DMS79 treated with DMSO at 0.1 percent for 48 hours (cell line): Measurements from ENCODE around the gene CFHR2.
A peak's percentile ranks its signal among the peaks of the same experiment; 100 is the strongest.
"Not testable (repeated sequence)": the region's sequence is repeated elsewhere in the genome, so short reads cannot be mapped to it uniquely, and the experiment has no call there.

Experiments
- DNase-seq: peaks from one replicate; lab custom pipeline; 2025; lab: John Stamatoyannopoulos, UW

Gene CFHR2

DNA sequence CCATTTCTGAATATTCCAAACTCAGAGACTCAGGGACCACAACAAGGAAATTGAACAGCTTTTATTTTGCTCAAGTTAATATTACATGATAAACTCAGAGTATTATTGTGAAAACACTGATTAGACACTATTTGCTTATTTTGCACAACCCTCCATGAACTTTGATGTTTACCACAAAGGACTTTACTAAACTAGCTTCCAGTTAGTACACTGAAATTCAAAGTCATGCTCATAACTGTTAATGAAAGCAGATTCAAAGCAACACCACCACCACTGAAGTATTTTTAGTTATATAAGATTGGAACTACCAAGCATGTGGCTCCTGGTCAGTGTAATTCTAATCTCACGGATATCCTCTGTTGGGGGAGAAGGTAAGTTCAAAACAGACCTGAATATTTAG lies at the start of gene CFHR2:
TSS of gene CFHR2 (plus strand) at position 171 of the 400 bp plus-strand sequence. CDS start at position 314, 143 bp downstream.
- not testable (repeated sequence) for DNase-seq

DNA sequence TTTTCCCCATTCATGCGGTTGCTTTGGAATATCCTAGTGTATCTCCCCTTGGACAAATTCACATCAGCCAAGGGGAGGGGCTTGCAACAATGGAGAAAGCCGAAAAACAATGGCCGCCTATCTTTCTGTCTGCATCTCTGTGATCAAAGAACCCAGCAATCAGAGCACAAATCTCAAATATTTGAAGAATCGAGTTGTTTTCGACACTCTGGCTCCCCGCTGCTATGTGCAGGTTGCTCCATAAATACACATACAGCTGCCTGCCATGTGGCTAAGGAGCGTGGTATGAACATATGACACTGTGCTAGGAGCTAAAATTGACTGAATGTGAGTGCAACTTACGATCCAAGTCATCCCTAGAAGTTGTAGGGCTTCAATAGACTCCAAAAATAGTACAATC lies 47.2 kb upstream of the CFHR2 start:
- no peak for DNase-seq

DNA sequence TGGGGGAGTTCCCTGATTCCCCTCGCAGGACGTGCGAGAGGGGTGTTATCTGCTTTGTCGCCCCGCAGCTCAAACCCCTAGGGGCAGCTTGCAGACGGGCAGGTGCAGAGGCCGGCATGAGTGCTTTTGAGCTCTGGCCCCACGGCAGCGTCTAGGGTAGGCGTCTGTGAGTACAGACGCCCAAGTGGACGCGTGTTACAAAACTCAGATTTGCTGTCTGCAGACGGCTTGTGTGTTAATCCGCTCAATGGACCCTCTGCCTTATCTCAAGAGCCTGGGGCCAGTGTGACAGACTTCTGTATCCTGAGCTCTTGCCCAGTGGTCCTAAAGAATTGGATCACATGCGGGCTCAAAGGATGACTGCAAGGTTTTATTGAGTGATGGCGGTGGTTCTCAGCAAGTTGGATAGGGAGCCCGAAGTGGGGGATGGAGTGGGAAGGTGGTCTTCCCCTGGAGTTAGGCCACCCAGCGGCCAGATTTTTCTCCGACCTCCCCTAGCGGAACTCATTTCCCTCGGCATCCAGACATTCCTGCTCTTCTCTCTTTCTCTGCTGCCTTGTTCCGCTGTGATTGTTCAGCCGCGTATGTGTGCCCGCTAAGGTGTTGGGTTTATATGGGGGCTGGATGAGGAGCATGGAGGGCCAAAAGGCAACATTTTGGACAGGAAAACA lies 46.2 kb upstream of the CFHR2 start:
- no peak for DNase-seq

DNA sequence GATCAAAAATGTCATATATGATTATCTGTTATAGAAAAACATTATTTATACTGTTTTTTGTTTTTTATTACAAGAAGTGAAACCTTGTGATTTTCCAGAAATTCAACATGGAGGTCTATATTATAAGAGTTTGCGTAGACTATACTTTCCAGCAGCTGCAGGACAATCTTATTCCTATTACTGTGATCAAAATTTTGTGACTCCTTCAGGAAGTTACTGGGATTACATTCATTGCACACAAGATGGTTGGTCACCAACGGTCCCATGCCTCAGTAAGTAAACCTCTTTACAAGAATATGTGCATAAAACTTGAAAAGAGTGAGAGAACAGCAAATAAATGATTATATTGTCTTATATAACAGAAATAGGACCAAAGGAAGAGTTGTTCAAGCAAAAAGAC lies 41.2 kb upstream of the CFHR2 start:
- no peak for DNase-seq

DNA sequence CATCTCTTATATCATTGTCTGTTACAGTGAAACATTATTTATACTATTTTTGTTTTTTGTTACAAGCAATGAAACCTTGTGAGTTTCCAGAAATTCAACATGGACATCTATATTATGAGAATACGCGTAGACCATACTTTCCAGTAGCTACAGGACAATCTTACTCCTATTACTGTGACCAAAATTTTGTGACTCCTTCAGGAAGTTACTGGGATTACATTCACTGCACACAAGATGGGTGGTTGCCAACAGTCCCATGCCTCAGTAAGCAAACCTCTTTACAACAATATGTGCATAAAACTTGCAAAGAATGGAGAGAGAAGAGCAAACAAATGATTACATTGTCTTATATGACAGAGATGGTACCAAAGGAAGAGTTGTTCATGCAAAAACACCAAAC lies 33.3 kb upstream of the CFHR2 start:
- DNase-seq = no peak

DNA sequence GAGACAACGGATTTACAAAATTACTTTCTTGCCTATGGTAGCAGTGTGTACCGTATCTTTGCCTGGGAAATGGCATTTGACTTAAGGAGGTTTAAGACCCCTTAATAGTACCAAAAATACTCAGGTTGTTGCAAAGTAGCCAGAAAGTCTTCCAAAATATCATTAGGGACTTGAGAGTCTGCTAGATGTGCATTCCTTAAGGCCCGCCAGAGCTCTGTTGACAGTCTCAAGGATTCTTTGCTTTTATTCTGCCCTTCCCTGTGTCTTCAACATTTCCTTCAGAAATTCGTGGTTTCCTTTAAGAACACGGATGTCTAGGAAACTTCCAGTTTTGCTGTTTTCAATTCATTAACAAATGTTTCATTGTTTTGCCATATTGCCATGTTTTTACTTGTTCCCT lies 31.3 kb upstream of the CFHR2 start:
- not testable (repeated sequence) for DNase-seq

DNA sequence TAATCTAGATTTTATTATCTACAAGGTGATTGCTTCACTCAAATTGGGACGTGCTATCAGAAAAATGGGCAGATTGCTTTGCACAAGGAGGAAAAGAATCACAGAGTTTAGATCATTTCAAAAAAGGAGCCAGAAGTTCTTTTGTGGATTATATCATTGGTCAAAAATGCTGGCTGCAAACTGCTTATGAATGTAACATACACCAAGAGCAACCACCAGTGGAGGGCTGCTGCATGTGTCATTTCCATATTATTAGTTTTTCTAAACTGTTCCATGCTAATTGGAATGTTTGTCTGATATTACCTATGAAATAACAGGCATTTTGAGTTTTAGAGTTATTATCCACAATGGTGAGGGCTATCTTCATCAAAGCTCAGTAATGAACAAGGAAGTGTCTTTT lies 16.7 kb upstream of the CFHR2 start:
- DNase-seq = not testable (repeated sequence)

DNA sequence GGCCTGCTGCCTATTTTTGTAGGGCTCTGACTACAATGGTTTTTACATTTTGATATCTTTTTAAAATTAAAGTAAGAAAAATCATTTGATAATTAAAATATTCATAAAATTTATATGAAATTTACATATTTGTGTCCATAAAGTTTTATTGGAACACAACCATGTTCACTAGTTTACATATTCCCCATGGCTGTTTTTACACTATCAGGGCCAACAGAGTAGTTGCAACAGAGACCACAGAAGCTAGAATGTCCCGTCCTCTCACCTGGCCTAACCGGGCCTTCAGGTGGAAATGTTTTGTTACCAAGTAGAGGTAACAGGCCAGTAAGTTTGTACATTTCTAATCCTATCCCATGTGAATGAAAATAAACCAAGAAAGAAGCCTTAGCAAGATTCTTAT lies 10.7 kb upstream of the CFHR2 start:
- not testable (repeated sequence) for DNase-seq

DNA sequence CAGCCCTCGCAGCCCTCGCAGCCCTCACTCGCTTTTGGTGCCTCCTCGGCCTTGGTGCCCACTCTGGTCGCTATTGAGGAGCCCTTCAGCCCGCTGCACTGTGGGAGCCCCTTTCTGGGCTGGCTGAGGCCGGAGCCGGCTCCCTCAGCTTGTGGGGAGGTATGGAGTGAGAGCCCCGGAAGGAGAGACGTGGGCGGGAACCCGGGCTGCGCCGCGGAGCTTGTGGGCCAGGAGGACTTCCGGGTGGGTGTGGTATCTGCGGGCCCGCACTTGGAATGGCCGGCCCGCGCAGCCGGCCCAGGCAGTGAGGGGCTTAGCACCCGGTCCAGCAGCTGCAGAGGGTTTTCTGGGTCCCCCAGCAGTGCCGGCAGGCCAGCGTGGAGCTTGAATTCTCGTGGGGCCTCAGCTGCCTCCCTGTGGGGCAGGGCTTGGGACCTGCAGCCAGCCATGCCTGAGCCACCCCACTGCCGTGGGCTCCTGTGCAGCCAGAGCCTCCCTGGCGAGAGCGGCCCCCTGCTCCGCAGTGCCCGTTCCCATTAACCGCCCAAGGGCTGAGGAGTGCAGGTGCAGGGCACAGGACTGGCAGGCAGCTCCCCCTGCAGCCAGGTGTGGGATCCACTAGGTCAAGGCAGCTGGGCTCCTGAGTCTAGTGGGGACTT lies 9.9 kb upstream of the CFHR2 start:
- no peak for DNase-seq

DNA sequence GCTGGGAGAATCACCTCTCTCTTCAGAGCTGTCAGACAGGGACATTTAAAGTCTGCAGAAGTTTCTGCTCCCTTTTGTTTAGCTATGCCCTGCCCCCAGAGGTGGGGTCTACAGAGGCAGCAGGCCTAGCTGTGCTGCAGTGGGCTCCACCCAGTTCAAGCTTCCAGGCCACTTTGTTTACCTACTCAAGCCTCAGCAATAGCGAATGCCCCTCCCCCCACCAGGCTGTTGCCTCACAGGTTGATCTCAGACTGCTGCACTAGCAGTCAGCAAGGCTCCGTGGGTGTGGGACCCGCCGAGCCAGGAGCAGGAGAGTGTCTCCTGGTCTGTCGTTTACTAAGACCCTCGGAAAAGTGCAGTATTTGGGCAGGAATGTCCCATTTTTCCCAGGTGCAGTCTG lies 2.1 kb upstream of the CFHR2 start:
- DNase-seq = not testable (repeated sequence)

DNA sequence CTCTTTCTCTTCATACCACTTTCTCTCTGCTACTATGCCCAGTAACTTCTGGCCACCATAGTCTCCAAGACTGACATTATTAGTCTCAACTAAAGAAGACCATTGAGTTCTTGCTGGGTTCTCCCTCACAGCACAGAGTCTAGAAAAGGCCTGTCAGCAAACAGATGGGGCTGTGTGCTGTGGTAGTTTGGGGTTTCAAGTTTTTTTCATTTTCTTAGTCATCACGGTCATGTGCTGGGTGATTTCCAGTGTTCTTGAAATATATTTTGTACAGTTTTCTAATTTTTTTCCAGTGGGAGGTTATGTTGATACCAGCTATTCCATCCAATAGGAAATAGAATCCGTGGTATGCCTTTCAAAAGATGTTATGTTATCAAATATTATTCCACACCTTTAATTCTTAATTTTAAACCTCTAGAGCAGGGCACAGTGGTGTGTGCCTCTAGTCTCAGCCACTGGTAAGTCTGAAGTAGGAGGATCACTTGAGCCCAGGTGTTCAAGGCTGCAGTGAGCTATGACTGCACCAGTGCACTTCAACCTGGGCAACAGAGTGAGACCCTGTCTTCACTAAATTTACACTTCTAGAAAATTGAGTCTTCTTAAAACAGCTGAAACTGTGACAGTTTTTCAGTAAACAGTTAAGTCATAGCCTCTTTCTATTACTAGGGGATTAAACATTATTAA lies 8.3 kb downstream of the CFHR2 start:
- no peak for DNase-seq

DNA sequence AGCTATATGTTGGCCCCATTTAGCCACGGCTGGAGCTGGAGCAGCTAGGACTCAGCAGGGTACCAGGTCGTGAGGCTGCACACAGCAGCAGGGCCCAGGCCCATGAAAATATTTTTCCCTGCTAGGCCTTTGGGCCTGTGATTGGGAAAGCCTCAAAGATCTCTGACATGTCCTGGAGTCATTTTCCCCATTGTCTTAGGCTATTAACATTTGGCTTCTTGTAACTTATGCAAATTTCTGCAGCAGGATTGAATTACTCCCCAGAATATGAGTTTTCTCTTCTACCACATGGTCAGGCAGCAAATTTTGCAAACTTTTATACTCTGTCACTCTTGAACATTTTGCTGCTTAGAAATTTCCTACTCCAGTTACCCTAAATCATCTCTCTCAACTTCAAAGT lies 11.2 kb downstream of the CFHR2 start:
- DNase-seq = no peak

DNA sequence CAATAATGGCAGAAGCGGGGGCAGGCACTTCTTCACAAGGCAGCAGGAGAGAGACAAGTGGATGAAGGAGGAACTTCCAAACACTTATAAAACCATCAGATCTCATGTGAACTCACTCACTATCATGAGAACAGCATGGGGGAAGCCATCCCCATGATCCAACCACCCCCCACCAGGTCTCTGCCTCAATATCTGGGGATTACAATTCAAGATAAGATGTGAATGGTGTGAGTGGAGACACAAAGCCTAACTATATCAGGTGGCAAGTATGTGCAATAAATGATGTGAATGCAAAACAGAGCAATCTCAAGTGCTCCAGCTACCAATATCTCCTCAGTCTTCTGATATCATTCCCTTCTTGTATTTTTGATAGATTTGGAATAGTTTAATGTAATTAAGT lies 12.4 kb downstream of the CFHR2 start:
- DNase-seq = no peak

DNA sequence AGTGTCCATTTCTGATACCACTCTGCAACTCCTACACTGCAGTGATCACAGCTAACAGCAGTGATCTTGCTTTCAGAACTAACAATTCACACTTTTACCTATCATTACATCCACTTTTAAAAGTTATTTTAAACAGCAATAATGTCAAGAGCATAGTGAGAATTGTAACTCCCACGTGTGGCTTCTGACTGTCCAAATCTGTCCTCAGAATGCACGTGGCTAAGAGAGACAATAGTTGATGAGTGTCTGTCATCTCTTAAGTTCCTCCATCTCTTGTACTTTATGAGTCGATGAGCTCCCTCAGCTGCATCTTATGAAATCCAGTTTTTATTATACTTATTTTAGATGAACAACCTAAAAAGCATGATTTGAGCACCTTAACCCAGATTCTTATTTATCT lies 17.3 kb downstream of the CFHR2 start:
- no peak for DNase-seq

DNA sequence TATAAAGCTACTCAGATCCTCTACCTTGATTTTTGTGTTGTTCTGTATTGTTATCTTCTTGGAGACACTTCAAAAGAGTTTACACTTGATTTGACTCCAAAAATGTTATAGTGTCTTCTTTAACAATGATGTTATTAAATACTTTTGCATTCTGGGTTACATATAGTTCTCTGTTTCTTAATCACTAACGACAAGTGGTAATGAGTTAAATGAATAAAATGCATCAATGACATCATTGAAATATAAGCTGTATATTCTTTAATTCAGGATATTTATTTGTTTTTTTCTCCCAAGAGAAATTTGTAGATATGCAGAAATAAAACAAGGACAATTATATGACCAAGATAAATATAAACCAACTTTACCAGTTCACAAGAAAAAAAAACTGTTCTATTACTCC lies 26.6 kb downstream of the CFHR2 start:
- DNase-seq = no peak

DNA sequence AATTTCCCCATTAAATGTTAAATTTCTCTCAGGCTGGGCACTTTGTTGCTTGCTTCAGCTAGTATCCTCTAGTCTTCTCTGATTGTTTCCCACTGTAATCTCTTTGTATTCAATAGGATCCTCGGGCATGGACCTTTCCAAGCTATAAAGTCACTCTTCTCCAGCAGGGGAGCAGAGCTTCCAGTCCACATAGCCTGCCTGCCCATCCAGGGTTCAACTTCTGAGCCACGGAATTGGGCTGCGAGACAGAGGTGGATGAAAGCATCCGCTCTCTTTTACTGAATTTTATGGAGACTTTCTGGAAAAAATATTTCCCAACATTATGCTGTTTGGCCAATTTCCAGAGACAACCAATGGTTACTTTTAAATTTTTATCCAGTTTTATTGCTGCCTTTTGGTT lies 32.7 kb downstream of the CFHR2 start:
- DNase-seq = no peak

DNA sequence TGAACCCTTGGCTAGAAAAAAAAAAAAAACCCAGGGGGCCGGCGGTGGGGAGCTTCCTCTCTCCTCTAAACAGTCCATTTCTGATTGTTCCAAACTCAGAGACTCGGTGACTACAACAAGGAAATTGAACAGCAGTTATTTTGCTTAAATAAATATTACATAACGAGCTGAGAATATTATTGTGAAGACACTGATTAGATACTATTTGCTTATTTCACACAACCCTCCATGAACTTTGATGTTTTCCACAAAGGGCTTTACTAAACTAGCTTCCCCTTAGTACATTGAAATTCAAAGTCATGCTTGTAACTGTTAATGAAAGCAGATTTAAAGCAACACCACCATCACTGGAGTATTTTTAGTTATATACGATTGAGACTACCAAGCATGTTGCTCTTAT lies 33.7 kb downstream of the CFHR2 start, which contains the start of gene CFHR5:
TSS of gene CFHR5 (plus strand) at position 279 of the 400 bp plus-strand sequence. CDS start at position 388, 109 bp downstream.
- no peak for DNase-seq

DNA sequence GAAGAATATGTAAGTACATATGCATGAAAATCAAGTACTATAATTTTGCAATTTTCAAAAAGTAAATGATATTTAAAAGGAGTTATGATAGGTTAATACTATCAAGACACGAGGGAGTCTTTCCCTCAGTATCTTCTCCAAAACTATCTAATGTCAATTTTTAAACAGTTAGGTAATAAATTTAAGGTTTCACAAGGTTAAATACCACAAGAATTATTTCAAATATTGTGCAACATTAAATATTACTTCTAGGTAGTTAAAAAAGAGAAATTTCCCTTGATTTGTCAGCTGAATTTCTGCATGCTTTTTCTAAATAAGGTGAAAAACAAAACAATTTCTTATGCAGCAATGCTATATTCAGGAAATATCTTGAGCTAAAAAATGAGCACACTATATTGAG lies 37.3 kb downstream of the CFHR2 start:
- no peak for DNase-seq

DNA sequence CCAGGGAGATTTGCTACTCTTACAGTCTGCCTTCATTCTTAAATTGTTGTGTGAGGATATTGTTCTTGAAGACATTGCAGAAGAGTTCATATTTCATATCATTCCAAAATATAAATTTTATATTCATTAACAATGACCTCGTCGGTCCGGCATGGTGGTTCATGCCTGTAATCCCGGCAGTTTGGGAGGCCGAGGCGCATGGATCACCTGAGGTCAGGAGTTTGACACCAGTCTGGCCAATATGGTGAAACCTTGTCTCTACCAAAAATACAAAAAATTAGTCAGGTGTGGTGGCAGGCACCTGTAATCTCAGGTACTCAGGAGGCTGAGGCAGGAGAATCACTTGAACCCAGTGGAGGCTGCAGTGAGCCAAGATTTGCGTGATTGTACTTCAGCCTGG lies 38.7 kb downstream of the CFHR2 start:
- DNase-seq = not testable (repeated sequence)

DNA sequence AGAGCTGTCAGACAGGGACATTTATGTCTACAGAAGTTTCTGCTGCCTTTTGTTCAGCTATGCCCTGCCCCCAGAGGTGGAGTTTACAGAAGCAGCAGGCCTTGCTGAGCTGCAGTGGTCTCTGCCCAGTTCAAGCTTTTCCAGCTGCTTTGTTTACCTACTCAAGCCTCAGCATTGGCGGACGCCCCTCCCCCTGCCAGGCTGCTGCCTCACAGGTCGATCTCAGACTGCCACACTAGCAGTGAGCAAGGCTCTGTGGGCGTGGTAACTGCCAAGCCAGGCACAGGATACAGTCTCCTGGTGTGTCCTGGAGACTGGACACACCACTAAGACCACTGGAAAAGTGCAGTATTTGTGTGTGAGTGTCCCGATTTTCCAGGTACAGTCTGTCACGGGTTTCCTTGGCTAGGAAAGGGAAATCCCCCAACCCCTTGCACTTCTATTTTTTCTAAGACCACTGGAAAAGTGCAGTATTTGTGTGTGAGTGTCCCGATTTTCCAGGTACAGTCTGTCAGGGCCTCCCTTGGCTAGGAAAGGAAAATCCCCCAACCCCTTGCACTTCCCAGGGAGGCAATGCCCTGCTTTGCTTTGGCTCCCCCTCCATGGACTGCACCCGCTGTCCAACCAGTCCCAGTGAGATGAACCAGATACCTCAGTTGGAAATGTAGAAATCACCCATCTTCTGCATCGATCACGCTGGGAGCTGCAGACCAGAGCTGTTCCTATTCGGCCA lies 48.5 kb downstream of the CFHR2 start:
- peak; percentile 13 for DNase-seq

DNA sequence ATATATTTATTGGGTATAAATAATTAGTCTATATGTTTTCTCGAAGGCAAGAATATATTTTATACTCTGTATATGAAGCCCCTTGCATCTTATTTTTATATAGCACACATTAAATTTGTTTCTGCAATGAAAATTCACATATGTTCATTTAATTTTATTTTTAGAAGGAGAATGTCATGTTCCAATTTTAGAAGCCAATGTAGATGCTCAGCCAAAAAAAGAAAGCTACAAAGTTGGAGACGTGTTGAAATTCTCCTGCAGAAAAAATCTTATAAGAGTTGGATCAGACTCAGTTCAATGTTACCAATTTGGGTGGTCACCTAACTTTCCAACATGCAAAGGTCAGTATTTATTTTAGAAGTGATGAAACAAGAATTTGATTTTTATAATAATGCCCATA lies 50.4 kb downstream of the CFHR2 start:
- no peak for DNase-seq

DNA sequence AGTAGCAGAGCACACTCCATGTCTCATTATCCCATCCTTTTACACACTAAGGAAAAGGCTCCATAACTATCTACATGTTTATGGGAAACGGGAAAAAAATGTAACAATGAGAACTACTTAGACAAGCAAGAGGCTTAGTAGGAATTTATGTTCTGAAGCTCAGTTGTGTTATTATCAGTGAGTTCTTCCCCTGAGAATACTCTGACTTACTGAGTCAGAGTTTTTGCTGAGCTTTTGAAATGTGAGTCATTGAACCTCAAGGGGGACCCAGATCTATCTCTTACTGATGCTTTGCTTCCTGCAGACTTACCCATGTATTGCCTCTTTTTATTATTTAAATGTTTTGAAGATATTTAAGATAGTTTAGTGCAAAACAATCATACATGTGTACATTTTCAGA lies 53.9 kb downstream of the CFHR2 start:
- no peak for DNase-seq

DNA sequence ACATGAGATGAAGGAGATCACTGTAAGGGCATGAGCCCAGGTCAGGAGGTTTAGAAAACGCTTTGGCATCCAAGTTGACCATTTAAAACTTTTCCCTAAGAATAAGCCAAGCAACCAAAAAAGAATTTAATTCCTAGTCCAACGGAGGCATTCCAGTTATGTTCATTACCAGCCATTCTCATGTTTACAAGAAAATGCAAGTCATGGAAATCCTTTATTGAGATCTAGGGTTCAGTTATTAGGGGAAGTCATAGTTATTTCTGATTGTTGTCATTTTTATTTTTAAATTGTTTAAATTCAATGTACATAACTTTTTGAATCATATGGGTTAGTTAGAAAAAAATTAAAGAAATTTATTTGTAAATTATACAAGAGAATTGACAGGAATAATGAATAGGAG lies 58.3 kb downstream of the CFHR2 start:
- DNase-seq = no peak
